Measurements from ENCODE around the gene EHBP1L1.

Gene EHBP1L1

GRCh38 chr11:65599216-65599954 lies 23.5 kb downstream of the EHBP1L1 start:
- no peak for DNase-seq

GRCh38 chr11:65599955-65600246 lies 24.0 kb downstream of the EHBP1L1 start:
- DNase-seq: no peak

- DNase-seq: no peak
Observed at GRCh38 chr11:65604258-65604657, 28.4 kb downstream of the EHBP1L1 start.

- DNase-seq: no peak
Observed at GRCh38 chr11:65606876-65607613, 31.2 kb downstream of the EHBP1L1 start.

- DNase-seq: no peak
Observed at GRCh38 chr11:65607614-65608426, 32.0 kb downstream of the EHBP1L1 start.

- no peak for DNase-seq
Observed at GRCh38 chr11:65609229-65609628, 33.4 kb downstream of the EHBP1L1 start.

- DNase-seq: no peak
Observed at GRCh38 chr11:65609665-65610064, 33.8 kb downstream of the EHBP1L1 start.

- DNase-seq: no peak
Observed at GRCh38 chr11:65610404-65610803, 34.6 kb downstream of the EHBP1L1 start.

GRCh38 chr11:65611028-65611757 lies 35.3 kb downstream of the EHBP1L1 start:
- peak; percentile 68 for DNase-seq

GRCh38 chr11:65611758-65612603 lies 36.1 kb downstream of the EHBP1L1 start:
- DNase-seq: no peak

- no peak for DNase-seq
Observed at GRCh38 chr11:65612691-65613090, 36.8 kb downstream of the EHBP1L1 start.

- no peak for DNase-seq
Observed at GRCh38 chr11:65613091-65613928, 37.5 kb downstream of the EHBP1L1 start.

- DNase-seq: peak; percentile 100
Observed at GRCh38 chr11:65615229-65615949, 39.5 kb downstream of the EHBP1L1 start, which contains the start of gene PCNX3. Gene PCNX3, plus strand, starts transcription at chr11:65615776. Its CDS starts 536 bp downstream, at chr11:65616312.

GRCh38 chr11:65615950-65616574 lies 40.2 kb downstream of the EHBP1L1 start:
- DNase-seq: no peak

GRCh38 chr11:65616575-65617001 lies 40.7 kb downstream of the EHBP1L1 start:
- no peak for DNase-seq

- DNase-seq: no peak
Observed at GRCh38 chr11:65617136-65617850, 41.4 kb downstream of the EHBP1L1 start.

GRCh38 chr11:65617990-65618751 lies 42.3 kb downstream of the EHBP1L1 start:
- no peak for DNase-seq

- DNase-seq: no peak
Observed at GRCh38 chr11:65618763-65619162, 42.9 kb downstream of the EHBP1L1 start.
